Progenitor cell of endocrine pancreas (in vitro differentiated cells): ENCODE measurements around the gene ADAMTSL4. TPM values are rescaled to one million over a fixed set of nuclear protein-coding genes. Genes with fewer than 3 reads are reported as not detected.
A peak's percentile ranks its signal among the peaks of the same experiment; 100 is the strongest.

ENCODE experiments used
- DNase-seq: peaks from one replicate; pipeline ENCODE4 v3.0.0; 2021; ENCODE audit warnings: low spot score; ENCODE audit not compliant: unreplicated experiment
- H3K27ac Mint-ChIP-seq: 2 replicates; pipeline ENCODE4 v1.8.0; 2021; ENCODE audit warnings: mild to moderate bottlenecking, moderate library complexity, mixed read lengths
- H3K27me3 Mint-ChIP-seq: 2 replicates; pipeline ENCODE4 v1.8.0; 2021; ENCODE audit warnings: mixed read lengths
- H3K36me3 Mint-ChIP-seq: 2 replicates; pipeline ENCODE4 v1.8.0; 2022; ENCODE audit warnings: mixed read lengths; ENCODE audit not compliant: insufficient read depth
- H3K4me1 Mint-ChIP-seq: 2 replicates; pipeline ENCODE4 v1.8.0; 2021; ENCODE audit warnings: low read depth, mixed read lengths
- H3K4me3 Mint-ChIP-seq: 2 replicates; pipeline ENCODE4 v1.8.0; 2021; ENCODE audit warnings: low read depth, mild to moderate bottlenecking, moderate library complexity, mixed read lengths
- H3K9me3 Mint-ChIP-seq: 2 replicates; pipeline ENCODE4 v1.8.0; 2021; ENCODE audit warnings: low read depth, mixed read lengths
- total RNA-seq: library from RNA; stranded (reverse); gene quantifications from 2 replicates; pipeline ENCODE4 v1.2.1, GENCODE V29; 2021
- TF ChIP-seq, protein P1 (sequence below): fragments of 200-600 bp; sonication (generic); IDR thresholded peaks from one replicate; pipeline ENCODE4 v1.5.0; 2021; ENCODE audit warnings: antibody characterized with exemption, mild to moderate bottlenecking; ENCODE audit not compliant: unreplicated experiment

The ADAMTSL4 gene
- total RNA-seq, 1 donor from 2014 or later: 5.5 TPM

- DNase-seq: no peak
- no peaks in the 10 kb centered on the region for H3K27me3 Mint-ChIP-seq
- TF ChIP-seq, protein P1, sequence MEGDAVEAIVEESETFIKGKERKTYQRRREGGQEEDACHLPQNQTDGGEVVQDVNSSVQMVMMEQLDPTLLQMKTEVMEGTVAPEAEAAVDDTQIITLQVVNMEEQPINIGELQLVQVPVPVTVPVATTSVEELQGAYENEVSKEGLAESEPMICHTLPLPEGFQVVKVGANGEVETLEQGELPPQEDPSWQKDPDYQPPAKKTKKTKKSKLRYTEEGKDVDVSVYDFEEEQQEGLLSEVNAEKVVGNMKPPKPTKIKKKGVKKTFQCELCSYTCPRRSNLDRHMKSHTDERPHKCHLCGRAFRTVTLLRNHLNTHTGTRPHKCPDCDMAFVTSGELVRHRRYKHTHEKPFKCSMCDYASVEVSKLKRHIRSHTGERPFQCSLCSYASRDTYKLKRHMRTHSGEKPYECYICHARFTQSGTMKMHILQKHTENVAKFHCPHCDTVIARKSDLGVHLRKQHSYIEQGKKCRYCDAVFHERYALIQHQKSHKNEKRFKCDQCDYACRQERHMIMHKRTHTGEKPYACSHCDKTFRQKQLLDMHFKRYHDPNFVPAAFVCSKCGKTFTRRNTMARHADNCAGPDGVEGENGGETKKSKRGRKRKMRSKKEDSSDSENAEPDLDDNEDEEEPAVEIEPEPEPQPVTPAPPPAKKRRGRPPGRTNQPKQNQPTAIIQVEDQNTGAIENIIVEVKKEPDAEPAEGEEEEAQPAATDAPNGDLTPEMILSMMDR: no peak
- H3K9me3 Mint-ChIP-seq: no peaks in the 10 kb centered on the region
- H3K36me3 Mint-ChIP-seq: peaks cover 53% of the 10 kb centered on the region
- H3K4me1 Mint-ChIP-seq: peaks cover 36% of the 10 kb centered on the region
- peak overlapping the region; percentile 97 for H3K27ac Mint-ChIP-seq
- peak overlapping the region; percentile 95 for H3K4me3 Mint-ChIP-seq
These were observed 25.9 kb downstream of the ADAMTSL4 start for GRCh38 chr1:150575072-150575489.

- H3K36me3 Mint-ChIP-seq: peaks cover 53% of the 10 kb centered on the region
- H3K9me3 Mint-ChIP-seq: no peaks in the 10 kb centered on the region
- no peak for DNase-seq
- peak overlapping the region; percentile 95 for H3K4me3 Mint-ChIP-seq
- TF ChIP-seq, protein P1: no peak
- H3K27me3 Mint-ChIP-seq: no peaks in the 10 kb centered on the region
- H3K4me1 Mint-ChIP-seq: peaks cover 37% of the 10 kb centered on the region
- H3K27ac Mint-ChIP-seq: peak overlapping the region; percentile 97
These were observed 26.5 kb downstream of the ADAMTSL4 start for GRCh38 chr1:150575518-150576366.

GRCh38 chr1:150576367-150576711, 27.1 kb downstream of the ADAMTSL4 start:
- Mint-ChIP-seq H3K4me1 (peaks cover 37% of the 10 kb centered on the region), H3K27me3 (no peaks in the 10 kb centered on the region), H3K9me3 (no peaks in the 10 kb centered on the region), H3K27ac (peak overlapping the region; percentile 100), H3K4me3 (peak overlapping the region; percentile 95), H3K36me3 (peaks cover 53% of the 10 kb centered on the region)
- DNase-seq: no peak
- TF ChIP-seq, protein P1: no peak

DNA sequence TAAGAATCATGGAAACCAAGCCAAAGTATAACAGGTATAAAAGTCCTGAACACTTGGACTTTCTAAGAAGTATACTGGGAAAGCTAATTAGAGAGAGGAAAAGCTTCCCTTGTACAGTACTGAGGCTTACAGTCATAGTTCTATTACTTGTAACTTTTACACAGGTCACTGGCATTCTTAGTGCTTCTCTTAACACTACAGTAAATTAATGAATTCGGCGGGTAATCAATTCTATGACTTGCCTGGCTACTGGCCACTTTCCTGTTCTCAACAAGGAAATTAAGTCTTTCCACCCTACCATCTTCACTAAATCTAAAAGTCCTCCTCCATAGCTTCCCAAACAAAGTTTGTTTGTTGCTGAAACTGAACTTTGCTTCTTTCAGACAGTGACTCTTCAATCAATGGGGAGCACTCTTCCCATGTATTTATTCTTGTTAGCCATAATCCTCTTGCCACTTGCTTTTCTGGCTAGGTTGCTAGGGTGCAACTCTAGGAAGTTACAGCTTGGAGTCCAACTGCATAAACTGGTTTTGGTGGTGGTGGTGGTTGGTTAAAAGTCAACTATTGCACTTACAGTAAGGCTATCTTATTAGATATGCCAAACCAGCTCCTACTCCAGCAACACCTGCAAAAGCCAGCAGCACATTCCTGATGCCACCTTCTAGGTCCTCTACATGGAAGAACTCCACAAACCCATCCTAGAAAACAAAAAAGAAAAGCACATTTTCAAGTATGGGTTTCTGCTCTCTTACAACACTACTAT, 27.8 kb downstream of the ADAMTSL4 start:
- Mint-ChIP-seq H3K27ac (peak overlapping the region; percentile 100), H3K9me3 (no peaks in the 10 kb centered on the region), H3K27me3 (no peaks in the 10 kb centered on the region), H3K36me3 (peaks cover 53% of the 10 kb centered on the region), H3K4me1 (peaks cover 37% of the 10 kb centered on the region), H3K4me3 (peak overlapping the region; percentile 95)
- TF ChIP-seq, protein P1: no peak
- no peak for DNase-seq

GRCh38 chr1:150577557-150578271, 28.5 kb downstream of the ADAMTSL4 start:
- TF ChIP-seq, protein P1: no peak
- Mint-ChIP-seq H3K4me1 (peaks cover 35% of the 10 kb centered on the region), H3K27ac (peak overlapping the region; percentile 100), H3K36me3 (peaks cover 49% of the 10 kb centered on the region), H3K4me3 (peak overlapping the region; percentile 95), H3K27me3 (no peaks in the 10 kb centered on the region), H3K9me3 (no peaks in the 10 kb centered on the region)
- no peak for DNase-seq
